Pancreas (tissue), 10 donors: Measurements from ENCODE around the gene TRIM8. TPM values are rescaled to one million over a fixed set of nuclear protein-coding genes. Genes with fewer than 3 reads are reported as not detected.

ENCODE experiments used
- ATAC-seq, 4 donors: fragments of 200-7000 bp; cut with Tn5 transposase; one replicate each; pipeline versions ENCODE4 v1.8.0 to v1.9.1; 2020; ENCODE audit warnings: mild to moderate bottlenecking in 4 of 4, moderate library complexity in 4 of 4
- DNase-seq, 6 donors: peaks; one replicate each; pipeline ENCODE4 v3.0.0-alpha.2; 2020
- FAIRE-seq: peaks from 2 replicates; lab custom pipeline; 2012; peaks lifted over from hg19 to GRCh38; lab: Jason Lieb, UNC
- H3K27ac ChIP-seq, 4 donors: fragments of 200-600 bp; sonication (generic); 1 replicate in 3 of 4; 2 replicates in 1 of 4; pipeline versions ENCODE4 v1.5.0 to v1.8.0; 2020
- H3K27me3 ChIP-seq, 4 donors: fragments of 200-600 bp; one replicate each; pipeline ENCODE4 v1.8.0; 2021
- H3K36me3 ChIP-seq, 3 donors: fragments of 200-600 bp; sonication (generic) in 1 of 3; one replicate each; pipeline versions ENCODE4 v1.5.0 to v1.8.0; 2020 to 2021
- H3K4me1 ChIP-seq, 3 donors: fragments of 200-600 bp; one replicate each; pipeline ENCODE4 v1.8.0; 2021
- H3K4me3 ChIP-seq, 4 donors: fragments of 200-600 bp; sonication (generic) in 2 of 4; one replicate each; pipeline versions ENCODE4 v1.5.0 to v1.8.0; 2020 to 2021
- H3K9me3 ChIP-seq, 4 donors: fragments of 200-600 bp; one replicate each; pipeline ENCODE4 v1.8.0; 2021
- CTCF ChIP-seq, 4 donors: fragments of 200-600 bp; sonication (generic) in 3 of 4; IDR thresholded peaks; one replicate each; pipeline versions ENCODE4 v1.5.0 to v1.8.0; 2021; ENCODE audit warnings: antibody characterized with exemption in 4 of 4
- WGBS, 2 donors: extraction: QIAGEN DNeasy Blood & Tissue Kit; methylation state at CpG; one replicate each; pipeline ENCODE4 v1.1.7; 2013; 5-methylcytosine and 5-hydroxymethylcytosine counted together
- intact Hi-C, 3 donors: fragments of 100-400 bp; cut with DNase I; formaldehyde crosslinking; loops; one replicate each; pipeline versions ENCODE4 v1.11.1 to v1.14.2; 2022
- polyA plus RNA-seq, 2 donors: library from polyadenylated mRNA; stranded (reverse); fragments of 200-250 nt; gene quantifications; one replicate each; pipeline ENCODE4 v1.2.3, GENCODE V29; 2013
- total RNA-seq, 6 donors: library from RNA; stranded (reverse); fragmentation: NEBNext Ultra II Directional in 4 of 6; extraction: Animal tissue kit (Norgen Biotek cat#: 25700) in 4 of 6; gene quantifications; one replicate each; pipeline versions ENCODE4 v1.2.1 to v1.2.4, GENCODE V29; 2021 to 2023
- donor health status: healthy with polysubstance abuse.
- donor health status: DM: no; HTN: no; CAD: no; lungs with moderate emphysema.
- donor health status: DM: no; HTN: no; CAD: no.
- donor health status: control.
- donor health status: control.
- donor health status: Bipolar disorder and iron deficiency.
- donor health status: DM: yes; HTN: yes; CAD: no.
- donor health status: DM: no; HTN: no; CAD: no.
- donor health status: DM: no; HTN: no; CAD: no.
- donor health status: DM: yes; HTN: yes; CAD: no.

TRIM8 gene
- total and polyA plus RNA-seq, 8 donors, result 42.2 to 106 (median 74.1) TPM

GRCh38 chr10:102627291-102627735, 17.0 kb upstream of the TRIM8 start:
- Histone ChIP-seq H3K27ac (peak overlapping the region in 3 of 4 donors; percentile 54 to 86 (median 86)), H3K27me3 (no peaks in the 10 kb centered on the region), H3K4me3 (no peak overlapping the region), H3K4me1 (peaks cover 0 to 14% (median 6%) of the 10 kb centered on the region in 3 donors), H3K36me3 (peaks cover 0 to 9% (median 0%) of the 10 kb centered on the region in 3 donors), H3K9me3 (no peaks in the 10 kb centered on the region)
- FAIRE-seq, result no peak
- ATAC-seq, result no peak
- DNase-seq, result peak in 1 of 6 donors; percentile 24
- intact Hi-C loops, result no loop called here
- TF ChIP-seq CTCF (IDR thresholded peaks at IDR 0.05), result no peak
- WGBS, 2 donors, result 79 to 87% methylated on average over 12 of the region's 12 CpGs

GRCh38 chr10:102627736-102628293, 16.5 kb upstream of the TRIM8 start:
- Histone ChIP-seq H3K36me3 (peaks cover 0 to 9% (median 0%) of the 10 kb centered on the region in 3 donors), H3K27me3 (no peaks in the 10 kb centered on the region), H3K27ac (peak overlapping the region in 3 of 4 donors; percentile 54 to 86 (median 86)), H3K4me3 (no peak overlapping the region), H3K9me3 (no peaks in the 10 kb centered on the region), H3K4me1 (peaks cover 0 to 14% (median 6%) of the 10 kb centered on the region in 3 donors)
- peak in 3 of 4 donors; percentile 65 to 75 (median 68) for ATAC-seq
- WGBS, 2 donors, result 68 to 75% methylated on average over 9 of the region's 9 CpGs
- peak in 3 of 6 donors; percentile 56 to 64 (median 64) for DNase-seq
- no peak for FAIRE-seq
- TF ChIP-seq CTCF (IDR thresholded peaks at IDR 0.05), result no peak
- intact Hi-C loops, result no loop called here

GRCh38 chr10:102628451-102628911, 15.8 kb upstream of the TRIM8 start:
- FAIRE-seq (no peak), ATAC-seq (peak; percentile 5 to 37 (median 26)), DNase-seq (peak in 3 of 6 donors; percentile 70 to 83 (median 76))
- TF ChIP-seq CTCF (IDR thresholded peaks at IDR 0.05), result no peak
- peaks cover 0 to 9% (median 0%) of the 10 kb centered on the region in 3 donors for H3K36me3 ChIP-seq
- H3K27ac ChIP-seq, result peak overlapping the region in 3 of 4 donors; percentile 54 to 86 (median 86)
- H3K4me3 ChIP-seq, result no peak overlapping the region
- intact Hi-C loops, result no loop called here
- no peaks in the 10 kb centered on the region for H3K27me3 ChIP-seq
- 69 to 81% methylated on average over 10 to 11 of the region's 11 CpGs for WGBS, 2 donors
- no peaks in the 10 kb centered on the region for H3K9me3 ChIP-seq
- peaks cover 0 to 14% (median 6%) of the 10 kb centered on the region in 3 donors for H3K4me1 ChIP-seq

DNA sequence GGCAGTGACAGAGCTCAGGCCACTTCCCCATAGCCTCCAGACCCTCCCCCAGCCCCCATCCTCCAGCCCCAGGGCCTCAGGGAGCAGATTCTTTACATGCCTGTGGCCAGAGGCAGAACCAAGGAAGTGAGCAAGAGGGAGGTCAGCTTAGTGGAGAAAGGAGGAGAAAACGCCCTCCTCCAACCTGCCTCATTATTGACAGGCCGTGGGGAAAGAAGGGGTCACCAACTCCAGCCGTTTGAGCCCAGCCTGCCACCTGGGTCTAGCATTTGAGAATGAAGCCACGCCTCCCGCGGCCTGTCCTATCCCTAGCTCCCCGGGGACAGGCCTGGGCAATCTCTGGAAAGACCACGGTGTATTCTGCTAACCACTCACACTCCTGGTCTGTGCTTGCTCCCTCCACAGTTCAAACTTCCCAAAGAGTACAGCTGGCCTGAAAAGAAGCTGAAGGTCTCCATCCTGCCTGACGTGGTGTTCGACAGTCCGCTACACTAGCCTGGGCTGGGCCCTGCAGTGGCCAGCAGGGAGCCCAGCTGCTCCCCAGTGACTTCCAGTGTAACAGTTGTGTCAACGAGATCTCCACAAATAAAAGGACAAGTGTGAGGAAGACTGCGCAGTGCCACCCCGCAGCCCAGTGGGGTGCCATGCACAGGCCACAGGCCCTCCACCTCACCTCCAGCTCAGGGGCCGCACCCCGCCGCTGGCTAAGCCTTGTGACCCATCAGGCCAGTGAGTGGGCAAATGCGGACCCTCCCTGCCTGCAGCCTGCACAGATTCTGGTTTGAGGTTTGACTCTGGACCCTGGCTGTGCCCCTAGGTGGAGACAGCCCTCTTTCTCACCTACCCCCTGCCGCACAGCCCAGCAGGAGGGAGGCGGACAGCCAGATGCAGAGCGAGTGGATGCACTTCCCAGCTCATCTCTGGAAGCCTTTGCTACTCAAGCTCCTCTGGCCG, 14.3 kb upstream of the TRIM8 start:
- Histone ChIP-seq H3K4me1 (peaks cover 0 to 14% (median 6%) of the 10 kb centered on the region in 3 donors), H3K4me3 (no peak overlapping the region), H3K9me3 (no peaks in the 10 kb centered on the region), H3K27me3 (no peaks in the 10 kb centered on the region), H3K36me3 (peaks cover 0 to 9% (median 0%) of the 10 kb centered on the region in 3 donors), H3K27ac (no peak overlapping the region)
- intact Hi-C loops, result no loop called here
- WGBS, 2 donors, result 83 to 84% methylated on average over 21 to 22 of the region's 22 CpGs
- FAIRE-seq (no peak), ATAC-seq (peak in 1 of 4 donors; percentile 6), DNase-seq (peak in 1 of 6 donors; percentile 45)
- no peak for TF ChIP-seq CTCF (IDR thresholded peaks at IDR 0.05)
